OCI-LY7 (cell line): ENCODE data around the gene NHERF2. TPM values are rescaled to one million over a fixed set of nuclear protein-coding genes. Genes with fewer than 3 reads are reported as not detected.

ENCODE experiments used
- BruUV-seq: library from RNA; stranded (reverse); fragments of 400-500 nt; replicated peaks from 2 replicates; lab custom pipeline; 2021; lab: Mats Ljungman, UMichigan
- CTCF ChIA-PET: fragments of 300-600 bp; sonication (Branson Sonifier 250); formaldehyde crosslinking; loops from one replicate; lab custom pipeline; 2022; ENCODE audit warnings: antibody characterized with exemption; ENCODE audit not compliant: unreplicated experiment; lab: Charles Lee
- POLR2A ChIA-PET: fragments of 300-600 bp; sonication (Branson Sonifier 250); formaldehyde crosslinking; loops from one replicate; lab custom pipeline; 2022; ENCODE audit warnings: antibody characterized with exemption; lab: Charles Lee
- DNase-seq: peaks from one replicate; pipeline ENCODE4 v3.0.0-alpha.2; 2015; ENCODE audit warnings: low spot score
- H2AFZ ChIP-seq: fragments of 200-600 bp; sonication (generic), shearing (Covaris generic); 2 replicates; pipeline ENCODE4 v1.6.1; 2014; ENCODE audit warnings: mild to moderate bottlenecking, antibody characterized with exemption, low read length, moderate library complexity
- H3K27ac ChIP-seq: fragments of 200-600 bp; sonication (generic); 2 replicates; pipeline ENCODE4 v1.5.1; 2014; ENCODE audit warnings: mixed run types, low read depth, mild to moderate bottlenecking, moderate library complexity, low read length, inconsistent platforms; ENCODE audit not compliant: poor library complexity, severe bottlenecking
- H3K36me3 ChIP-seq: fragments of 200-600 bp; sonication (generic); 2 replicates; pipeline ENCODE4 v1.6.1; 2014; ENCODE audit warnings: mild to moderate bottlenecking, antibody characterized with exemption, low read length, moderate library complexity, mixed read lengths; ENCODE audit not compliant: insufficient read depth
- H3K4me1 ChIP-seq: fragments of 200-600 bp; sonication (generic); 2 replicates; pipeline ENCODE4 v1.5.1; 2014; ENCODE audit warnings: mild to moderate bottlenecking, low read length; ENCODE audit not compliant: insufficient read depth, poor library complexity, severe bottlenecking
- H3K4me2 ChIP-seq: fragments of 200-600 bp; sonication (generic); 2 replicates; pipeline ENCODE4 v1.6.1; 2014; ENCODE audit warnings: mild to moderate bottlenecking, low read length
- H3K4me3 ChIP-seq: fragments of 200-600 bp; sonication (generic); 2 replicates; pipeline ENCODE4 v1.5.1; 2014; ENCODE audit warnings: mild to moderate bottlenecking, low read depth, low read length; ENCODE audit not compliant: poor library complexity, severe bottlenecking
- H3K79me2 ChIP-seq: fragments of 200-600 bp; sonication (generic); 2 replicates; pipeline ENCODE4 v1.6.1; 2016; ENCODE audit warnings: low read depth, mild to moderate bottlenecking, low read length, moderate library complexity, mixed read lengths; ENCODE audit not compliant: insufficient read depth
- H3K9me2 ChIP-seq: fragments of 200-600 bp; sonication (generic); 2 replicates; pipeline ENCODE4 v1.6.1; 2016; ENCODE audit warnings: mild to moderate bottlenecking, low read length, mixed read lengths; ENCODE audit not compliant: insufficient read depth
- H3K9me3 ChIP-seq: fragments of 200-600 bp; sonication (generic); 2 replicates; pipeline ENCODE4 v1.6.1; 2014; ENCODE audit warnings: mild to moderate bottlenecking, mixed run types, low read length, mixed read lengths
- H4K20me1 ChIP-seq: fragments of 200-600 bp; sonication (generic); 2 replicates; pipeline ENCODE4 v1.6.1; 2014; ENCODE audit warnings: mild to moderate bottlenecking, antibody characterized with exemption, low read length, moderate library complexity, mixed read lengths; ENCODE audit not compliant: insufficient read depth
- CTCF ChIP-seq: fragments of 200-600 bp; sonication (generic); conservative IDR thresholded peaks from 2 replicates; pipeline ENCODE4 v1.5.1; 2014; ENCODE audit warnings: mild to moderate bottlenecking, antibody characterized with exemption, low read length, moderate library complexity, mixed read lengths
- EZH2phosphoT487 ChIP-seq: fragments of 200-600 bp; sonication (generic); IDR thresholded peaks from 2 replicates; pipeline ENCODE4 v1.6.1; 2018; ENCODE audit warnings: low read depth, borderline replicate concordance, mild to moderate bottlenecking, mixed run types, antibody characterized with exemption, low read length, moderate library complexity, mixed read lengths
- intact Hi-C: fragments of 100-400 bp; cut with micrococcal nuclease; formaldehyde crosslinking; loops from one replicate; pipeline ENCODE4 v1.10.0; 2022; ENCODE audit not compliant: unreplicated experiment
- total RNA-seq, 2 experiments: library from RNA; depleted of rRNA in 1 of 2; stranded (reverse); fragments of >200 nt in 1 of 2; shearing (Covaris generic) in 1 of 2; gene quantifications; 2 replicates each; pipeline ENCODE4 v1.2.3, GENCODE V29; 2014 to 2022

The NHERF2 gene
- total RNA-seq, 2 experiments from 2014 or later: 0.27 TPM; not detected in 1

- H3K4me1 ChIP-seq: peaks cover 10% of the 10 kb centered on the region
- H3K79me2 ChIP-seq: peaks cover 19% of the 10 kb centered on the region
- H3K4me2 ChIP-seq: no peak overlapping the region
- BruUV-seq: no TSS peak
- ChIA-PET CTCF (no interaction called here), POLR2A (no interaction called here)
- TF ChIP-seq EZH2phosphoT487: no peak
- no peak for TF ChIP-seq CTCF
- H3K36me3 ChIP-seq: no peaks in the 10 kb centered on the region
- H3K4me3 ChIP-seq: no peak overlapping the region
- H3K27ac ChIP-seq: no peak overlapping the region
- H4K20me1 ChIP-seq: peaks cover 5% of the 10 kb centered on the region; the same call in 1 of the 2 replicates
- H2AFZ ChIP-seq: no peak overlapping the region
- intact Hi-C loops: no loop called here
- no peaks in the 10 kb centered on the region for H3K9me3 ChIP-seq
- no peak for DNase-seq
- no peaks in the 10 kb centered on the region for H3K9me2 ChIP-seq
Observed at GRCh38 chr16:2013527-2013926, 13.2 kb upstream of the NHERF2 start.

GRCh38 chr16:2015117-2015946, 11.4 kb upstream of the NHERF2 start:
- peaks cover 5% of the 10 kb centered on the region; the same call in 1 of the 2 replicates for H3K79me2 ChIP-seq
- TF ChIP-seq EZH2phosphoT487 (no peak), CTCF (no peak)
- H3K4me2 ChIP-seq: no peak overlapping the region
- no peak overlapping the region for H3K4me3 ChIP-seq
- no peak overlapping the region for H3K27ac ChIP-seq
- H3K4me1 ChIP-seq: peaks cover 6% of the 10 kb centered on the region
- ChIA-PET CTCF (no interaction called here), POLR2A (interaction anchor here (0.6 kb wide), 1 partner anchor 199 kb away, joined by 3 read pairs; the partner anchor contains the start of gene PGP)
- no peak overlapping the region for H2AFZ ChIP-seq
- no peaks in the 10 kb centered on the region for H3K9me3 ChIP-seq
- BruUV-seq: no TSS peak
- DNase-seq: no peak
- intact Hi-C loops: no loop called here
- H3K36me3 ChIP-seq: no peaks in the 10 kb centered on the region
- no peaks in the 10 kb centered on the region for H4K20me1 ChIP-seq
- no peaks in the 10 kb centered on the region for H3K9me2 ChIP-seq

GRCh38 chr16:2015947-2016208, 10.8 kb upstream of the NHERF2 start:
- Histone ChIP-seq H3K9me3 (no peaks in the 10 kb centered on the region), H3K4me3 (no peak overlapping the region), H3K36me3 (no peaks in the 10 kb centered on the region), H3K79me2 (no peaks in the 10 kb centered on the region), H2AFZ (no peak overlapping the region), H3K27ac (no peak overlapping the region), H4K20me1 (no peaks in the 10 kb centered on the region), H3K9me2 (no peaks in the 10 kb centered on the region), H3K4me2 (no peak overlapping the region), H3K4me1 (peaks cover under 1% of the 10 kb centered on the region)
- CTCF ChIA-PET: no interaction called here
- BruUV-seq: no TSS peak
- POLR2A ChIA-PET: interaction anchor here (0.6 kb wide), 2 partner anchors 42 to 199 kb away, joined by 3 read pairs; partner anchors contain the start of gene PGP
- no peak for DNase-seq
- TF ChIP-seq EZH2phosphoT487 (no peak), CTCF (no peak)
- intact Hi-C loops: no loop called here
